ENCODE data around the gene TSPAN17.

The TSPAN17 gene

DNA sequence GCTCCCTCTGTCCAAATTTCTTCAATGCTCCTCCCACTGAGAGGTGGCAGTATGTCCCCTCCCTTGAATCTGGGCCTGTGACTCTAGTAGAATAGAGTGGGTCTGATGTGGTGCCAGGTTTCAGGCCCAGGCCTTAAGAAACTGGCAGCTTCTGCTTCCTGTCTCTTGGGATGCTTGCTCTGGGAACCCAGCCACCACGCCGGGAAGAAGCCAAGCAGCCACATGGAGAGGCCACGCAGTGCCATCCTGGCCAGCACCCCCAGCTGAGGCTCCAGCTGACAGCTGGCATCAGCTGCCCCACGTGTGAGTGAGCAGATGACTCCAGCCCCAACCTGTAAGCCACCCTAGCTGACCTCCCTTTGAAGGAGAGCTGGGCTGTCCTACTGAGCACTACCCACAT lies 7.3 kb upstream of the TSPAN17 start:
- DNase-seq (ENCODE audit: insufficient read length, low spot score): no peak
- no peak for FAIRE-seq

DNA sequence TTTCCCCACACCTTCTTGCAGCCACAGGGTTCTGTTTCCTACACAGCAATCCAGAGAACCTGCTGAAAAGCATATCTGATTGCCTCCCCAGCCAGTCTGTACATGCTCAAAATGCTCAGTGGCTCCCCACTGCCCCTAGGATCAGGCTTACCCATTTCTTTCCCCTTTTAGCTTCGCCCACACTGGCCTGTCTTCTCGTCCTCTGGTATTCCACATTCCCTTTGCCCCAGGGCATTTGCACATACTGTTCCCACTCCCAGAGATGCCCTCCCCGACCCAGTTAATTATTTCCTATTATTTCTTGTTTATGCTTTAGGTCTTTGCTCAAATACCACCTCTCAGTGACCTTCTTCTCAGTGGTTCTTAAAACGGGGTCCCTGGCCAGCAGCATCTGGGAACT lies 6.7 kb upstream of the TSPAN17 start:
- DNase-seq (ENCODE audit: insufficient read length, low spot score) (no peak), FAIRE-seq (no peak)

DNA sequence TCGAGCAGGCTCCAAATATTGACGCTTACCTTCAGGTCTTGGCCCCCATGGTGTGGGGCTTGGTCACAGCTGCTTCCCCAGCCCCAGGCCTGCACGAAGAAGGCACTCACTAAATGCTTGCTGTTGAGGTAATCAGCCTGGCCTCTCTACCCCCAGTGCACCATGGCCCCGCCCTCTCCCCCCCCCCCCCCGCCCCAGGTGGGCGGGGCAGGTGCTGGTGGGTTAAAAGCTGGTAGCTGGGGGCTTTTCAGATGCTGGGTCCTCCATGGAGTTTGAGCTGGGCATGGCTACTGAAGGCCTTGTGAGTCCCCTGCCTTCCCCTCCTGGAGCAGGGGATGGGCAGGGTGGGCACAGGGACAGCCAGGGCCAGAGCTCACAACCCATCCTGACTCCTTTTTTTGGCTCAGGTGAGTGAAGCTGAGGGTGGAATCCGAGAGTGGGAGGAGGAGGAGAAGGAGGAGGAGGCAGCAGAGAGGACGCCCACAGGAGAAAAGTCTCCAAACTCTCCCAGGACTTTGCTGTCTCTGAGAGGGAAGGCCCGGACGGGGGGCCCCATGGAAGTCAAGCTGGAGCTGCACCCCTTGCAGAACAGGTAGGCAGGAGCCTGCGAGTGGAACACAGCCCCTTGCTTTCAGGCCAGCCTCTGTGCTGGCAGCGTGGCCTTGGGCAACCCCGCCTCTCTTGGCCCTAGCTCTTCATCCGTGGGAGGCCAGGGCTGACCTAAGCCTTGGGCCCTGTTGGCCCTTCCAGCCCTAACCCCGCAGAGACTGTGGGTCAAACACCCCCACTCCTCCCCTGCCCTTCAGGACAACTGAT lies 4.4 kb upstream of the TSPAN17 start:
- DNase-seq (ENCODE audit: insufficient read length, low spot score) (no peak), FAIRE-seq (no peak)

GRCh38 chr5:176643491-176644219 lies 3.6 kb upstream of the TSPAN17 start:
- no peak for FAIRE-seq

GRCh38 chr5:176644294-176644693 lies 3.0 kb upstream of the TSPAN17 start:
- DNase-seq (ENCODE audit: insufficient read length, low spot score): no peak
- no peak for FAIRE-seq

More at GRCh38 chr5:176643491-176644219, 3.6 kb upstream of the TSPAN17 start:
- no peak for DNase-seq (ENCODE audit: insufficient read length, low spot score)

DNA sequence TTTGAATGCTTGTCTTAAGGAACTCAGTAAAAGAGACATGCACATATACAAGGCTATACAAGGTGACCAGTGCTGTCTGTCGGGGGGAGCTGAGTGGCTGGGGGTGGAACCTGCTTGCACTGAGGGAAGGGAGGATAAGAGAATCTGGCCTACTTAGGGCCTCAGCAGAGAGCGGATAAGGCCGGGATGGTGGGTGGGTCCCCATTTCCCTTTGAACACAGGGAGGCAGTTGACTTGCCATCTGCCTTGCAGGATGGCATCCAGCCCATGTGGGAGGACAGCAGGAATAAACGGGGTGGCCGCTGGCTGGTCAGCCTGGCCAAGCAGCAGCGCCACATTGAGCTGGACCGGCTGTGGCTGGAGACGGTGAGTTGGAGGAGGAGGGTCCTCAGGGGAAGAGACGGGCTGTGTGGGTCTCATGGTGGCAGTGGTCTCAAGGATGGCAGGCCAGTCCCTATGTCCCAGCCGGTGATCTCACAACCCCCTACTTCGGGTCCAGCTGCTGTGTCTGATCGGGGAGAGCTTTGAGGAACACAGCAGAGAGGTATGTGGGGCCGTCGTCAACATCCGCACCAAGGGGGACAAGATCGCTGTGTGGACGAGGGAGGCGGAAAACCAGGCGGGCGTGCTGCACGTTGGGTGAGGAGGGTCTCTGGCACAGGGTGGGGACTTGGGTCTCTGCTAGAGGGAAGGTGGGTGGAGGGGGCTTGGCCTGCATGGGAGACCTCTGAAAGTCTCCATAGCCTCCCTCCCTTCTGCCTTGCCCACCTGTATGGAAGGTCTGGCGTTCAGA lies 2.2 kb upstream of the TSPAN17 start:
- FAIRE-seq: no peak

DNA sequence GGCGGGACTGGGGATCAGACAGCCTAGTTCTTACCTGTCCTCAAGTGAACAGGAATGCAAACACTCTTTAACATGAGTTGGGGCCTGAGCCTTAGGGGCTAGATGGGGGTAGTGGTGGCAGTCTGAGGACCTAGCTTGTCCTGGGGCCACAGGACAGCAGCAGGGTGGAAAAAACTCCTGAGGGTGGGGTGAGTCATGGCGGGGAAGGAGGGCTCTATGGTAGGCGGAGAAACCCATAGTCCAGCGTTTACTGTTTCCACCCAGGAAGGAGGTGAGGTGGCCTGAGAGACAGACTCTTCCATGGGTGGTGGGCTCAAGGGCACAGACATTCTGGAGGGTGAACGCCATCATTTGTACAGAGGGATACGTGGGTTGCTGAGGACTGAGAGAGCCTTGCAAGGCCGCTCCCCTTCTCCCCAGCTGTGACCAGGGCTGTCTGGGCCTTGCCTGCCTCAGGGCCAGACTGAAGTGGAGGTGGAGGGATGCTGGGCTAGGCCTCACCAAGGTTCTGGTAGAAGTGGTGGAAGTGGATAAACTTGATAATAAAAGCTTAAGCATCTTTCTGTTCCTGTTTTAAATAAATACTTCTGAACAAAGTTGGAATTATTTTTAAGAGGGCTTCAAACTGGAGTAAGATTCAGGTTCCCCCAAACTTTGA lies 1.1 kb upstream of the TSPAN17 start:
- FAIRE-seq (peak; percentile 64), DNase-seq (ENCODE audit: insufficient read length, low spot score) (no peak)

More for the DNA sequence above, 2.2 kb upstream of the TSPAN17 start:
- no peak for DNase-seq (ENCODE audit: insufficient read length, low spot score)

DNA sequence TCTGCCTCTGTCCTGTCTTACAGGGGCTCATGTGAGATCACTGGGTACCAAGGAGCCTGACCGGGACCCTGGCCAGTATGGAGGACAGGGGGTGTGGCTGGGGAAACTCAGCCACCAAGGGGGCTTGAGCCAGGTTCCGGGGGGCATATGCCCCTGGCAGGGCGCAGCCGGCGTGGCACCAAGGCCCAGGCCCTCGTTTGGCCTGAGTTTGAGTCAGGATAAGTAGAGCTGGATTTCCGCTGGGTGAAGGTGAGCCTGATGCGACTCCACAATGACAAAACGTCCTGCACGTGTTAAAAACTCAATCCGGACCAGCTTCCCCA lies 616 bp upstream of the TSPAN17 start:
- DNase-seq (ENCODE audit: insufficient read length, low spot score) (no peak), FAIRE-seq (no peak)

- FAIRE-seq (no peak), DNase-seq (ENCODE audit: insufficient read length, low spot score) (no peak)
Measured at GRCh38 chr5:176647843-176648473, 674 bp downstream of the TSPAN17 start.

GRCh38 chr5:176648474-176649194 lies 1.4 kb downstream of the TSPAN17 start:
- no peak for DNase-seq (ENCODE audit: insufficient read length, low spot score)
- FAIRE-seq: no peak

DNA sequence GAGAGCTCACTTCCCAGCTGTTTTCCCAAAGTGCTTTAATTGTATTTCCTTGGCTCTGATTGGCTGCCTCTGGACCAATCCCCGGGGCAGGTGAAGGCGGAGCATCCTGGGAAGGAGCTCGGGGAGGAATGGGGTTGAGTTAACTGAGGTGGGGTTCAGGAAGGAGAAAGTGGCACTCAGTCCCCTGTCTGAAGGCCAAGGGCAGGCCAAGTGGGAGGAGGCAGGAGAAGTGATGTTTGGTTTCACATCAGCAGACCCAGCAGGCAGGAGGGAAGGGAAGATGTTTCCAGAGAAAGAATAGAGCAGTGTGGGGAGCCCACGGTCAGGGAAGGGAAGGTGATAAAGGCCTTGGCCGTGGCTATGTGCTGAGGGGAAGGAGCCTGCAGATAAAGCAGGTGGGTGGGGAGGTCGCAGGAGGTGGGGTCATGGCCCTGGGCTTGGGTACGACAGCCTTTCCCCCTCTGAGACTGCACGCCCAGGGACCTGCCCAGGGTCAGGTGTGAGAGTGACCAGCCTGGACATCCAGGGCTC lies 3.1 kb downstream of the TSPAN17 start:
- no peak for FAIRE-seq
- no peak for DNase-seq (ENCODE audit: insufficient read length, low spot score)

DNA sequence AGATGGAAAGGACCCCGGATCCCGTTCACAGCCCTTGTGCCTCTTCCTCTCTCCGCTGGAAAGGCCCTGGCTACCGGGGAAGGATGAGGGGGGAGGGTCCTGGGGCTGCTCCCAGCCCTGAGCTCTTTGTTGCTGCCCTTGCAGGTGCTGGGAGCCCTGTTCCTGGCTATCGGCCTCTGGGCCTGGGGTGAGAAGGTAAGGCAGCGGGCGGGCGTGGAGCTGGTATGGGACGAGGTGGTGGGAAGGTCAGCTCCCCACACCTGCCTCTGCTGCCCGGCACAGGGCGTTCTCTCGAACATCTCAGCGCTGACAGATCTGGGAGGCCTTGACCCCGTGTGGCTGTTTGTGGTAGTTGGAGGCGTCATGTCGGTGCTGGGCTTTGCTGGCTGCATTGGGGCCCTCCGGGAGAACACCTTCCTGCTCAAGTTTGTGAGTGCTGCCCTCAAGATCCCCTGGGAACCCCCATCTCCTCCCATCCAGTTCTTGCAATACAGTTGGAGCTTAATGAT lies 4.2 kb downstream of the TSPAN17 start:
- FAIRE-seq (no peak), DNase-seq (ENCODE audit: insufficient read length, low spot score) (no peak)

DNA sequence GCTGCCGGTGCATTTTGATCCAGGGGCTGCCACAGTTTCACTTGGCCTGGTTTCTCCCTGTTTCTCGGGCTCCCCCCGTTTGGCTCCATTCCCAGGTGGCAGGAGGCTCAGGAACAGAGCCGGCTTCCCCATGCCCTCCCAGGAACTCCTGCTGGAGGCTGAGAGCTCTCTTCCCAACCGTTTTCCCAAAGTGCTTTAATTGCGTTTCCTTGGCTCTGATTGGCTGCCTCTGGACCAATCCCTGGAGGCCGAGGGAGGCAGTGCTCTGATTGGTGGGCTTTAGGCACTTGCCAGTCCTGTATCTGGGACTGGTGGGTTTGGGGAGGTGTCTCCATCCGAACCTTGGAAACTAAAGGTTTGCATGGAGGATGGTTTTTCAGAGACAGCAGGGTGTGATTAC lies 4.9 kb downstream of the TSPAN17 start:
- FAIRE-seq: no peak
- no peak for DNase-seq (ENCODE audit: insufficient read length, low spot score)

DNA sequence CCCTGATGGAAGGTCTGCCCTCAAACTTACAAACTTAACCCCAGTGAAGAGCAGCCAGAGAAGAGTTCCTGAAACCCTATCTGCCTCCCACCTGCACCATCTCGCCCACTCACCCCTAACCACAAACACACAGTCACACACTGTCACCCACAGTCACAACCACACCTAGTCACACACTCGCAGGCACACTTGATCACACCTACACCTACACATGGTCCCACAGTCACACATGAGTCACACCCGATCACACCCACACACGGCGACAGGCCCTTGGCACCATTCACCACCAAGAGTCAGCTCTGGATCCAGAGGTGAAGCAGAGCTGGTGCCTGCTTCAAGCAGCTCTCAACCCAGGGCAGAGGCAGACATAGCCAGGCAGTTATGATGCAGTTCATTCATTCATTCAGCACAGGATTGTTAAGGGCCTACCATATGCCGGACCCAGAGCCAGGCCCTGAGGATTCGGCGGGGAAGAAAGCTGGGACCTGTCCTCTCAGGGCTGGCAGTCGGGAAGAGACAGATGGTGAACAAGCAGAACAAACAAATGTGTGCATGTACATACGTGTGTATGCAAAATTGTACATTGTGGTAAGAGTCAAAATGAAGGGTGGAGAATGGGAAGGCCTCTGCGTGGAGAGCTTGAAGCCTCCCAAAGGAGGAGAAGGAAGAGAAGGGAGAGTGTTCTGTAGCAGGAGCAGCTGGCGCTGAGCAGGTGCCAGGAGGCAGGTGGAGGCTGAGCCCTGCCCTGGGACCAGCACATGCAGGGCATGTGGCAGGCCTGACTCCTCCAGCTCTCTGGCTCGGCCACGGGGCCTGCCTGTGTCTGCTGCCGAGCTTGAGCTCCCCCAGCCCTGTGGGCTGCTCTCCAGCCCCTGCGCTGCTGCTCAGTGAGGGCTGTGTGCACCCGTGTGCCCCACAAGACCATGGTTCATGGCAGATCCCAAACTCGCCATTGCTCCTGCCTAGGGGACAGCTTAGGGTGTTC lies 6.4 kb downstream of the TSPAN17 start:
- FAIRE-seq (peak; percentile 85), DNase-seq (ENCODE audit: insufficient read length, low spot score) (no peak)

- DNase-seq (ENCODE audit: insufficient read length, low spot score): no peak
- no peak for FAIRE-seq
Measured at GRCh38 chr5:176654856-176655255, 7.6 kb downstream of the TSPAN17 start.

DNA sequence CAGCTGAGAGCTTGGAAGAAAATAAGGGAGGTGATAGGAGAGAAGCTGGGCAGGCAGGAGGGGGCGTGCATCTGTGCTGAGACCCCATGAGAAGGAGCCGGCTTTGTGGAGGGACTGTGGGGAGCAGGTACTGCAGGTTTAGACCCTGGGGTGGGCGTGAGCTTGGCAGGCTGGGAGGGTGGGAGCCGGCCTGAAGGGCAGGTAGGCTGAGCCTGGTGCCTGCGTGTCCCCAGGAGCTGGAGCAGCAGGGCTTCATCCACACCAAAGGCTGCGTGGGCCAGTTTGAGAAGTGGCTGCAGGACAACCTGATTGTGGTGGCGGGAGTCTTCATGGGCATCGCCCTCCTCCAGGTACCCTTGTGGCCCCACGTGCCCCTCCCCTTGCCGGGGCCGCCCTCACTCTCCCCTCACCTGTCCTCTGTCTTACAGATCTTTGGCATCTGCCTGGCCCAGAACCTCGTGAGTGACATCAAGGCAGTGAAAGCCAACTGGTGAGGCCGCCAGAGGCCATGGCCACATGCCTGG lies 9.2 kb downstream of the TSPAN17 start:
- FAIRE-seq (no peak), DNase-seq (ENCODE audit: insufficient read length, low spot score) (no peak)

DNA sequence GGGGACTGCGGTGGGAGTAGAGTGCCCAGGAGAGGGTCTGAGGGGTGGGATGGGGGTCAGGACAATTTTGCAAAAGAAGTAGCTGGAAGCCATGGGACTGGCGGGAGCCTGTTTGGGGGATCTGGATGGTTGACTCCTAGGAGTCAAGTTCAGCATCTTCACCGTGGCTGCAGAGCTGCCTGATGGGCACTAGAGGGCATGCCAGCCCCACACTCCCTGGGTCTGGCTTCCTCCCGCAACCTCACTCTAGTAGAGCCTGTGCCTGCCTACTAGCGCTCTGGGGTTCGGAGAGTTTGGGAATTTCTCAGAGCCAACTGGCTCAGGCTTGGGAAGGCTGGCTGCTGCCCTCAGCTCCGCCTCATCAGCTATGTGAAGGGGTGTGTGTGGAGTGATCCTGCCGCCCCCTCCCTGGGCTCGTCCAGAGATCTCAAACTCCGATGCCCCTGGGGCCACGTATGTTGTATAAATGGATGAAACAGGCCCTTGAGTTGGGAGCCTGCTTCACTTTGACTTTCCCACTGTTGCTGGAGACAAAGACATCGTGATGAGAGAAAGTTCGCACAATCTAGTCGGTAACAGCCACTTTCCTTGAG lies 10.8 kb downstream of the TSPAN17 start:
- DNase-seq (ENCODE audit: insufficient read length, low spot score) (peak; percentile 65), FAIRE-seq (peak; percentile 88)

All from GM19239 (cell line).